Esophagus squamous epithelium (tissue), 5 donors: ENCODE data around the gene TEX19. TPM values are rescaled to one million over a fixed set of nuclear protein-coding genes. Genes with fewer than 3 reads are reported as not detected.

Experiments
- DNase-seq: peaks from one replicate; lab custom pipeline; 2025; lab: John Stamatoyannopoulos, UW
- H3K27ac ChIP-seq, 4 donors: fragments of 200-600 bp; sonication (generic); one replicate each; pipeline ENCODE4 v1.5.1; 2016 to 2019; ENCODE audit warnings: mild to moderate bottlenecking in 1 of 4
- H3K27me3 ChIP-seq, 4 donors: fragments of 200-600 bp; sonication (generic); 1 replicate in 3 of 4; 2 replicates in 1 of 4; pipeline versions ENCODE4 v1.5.1 to v1.6.0; 2017 to 2021; ENCODE audit warnings: antibody characterized with exemption in 1 of 4
- H3K36me3 ChIP-seq, 3 donors: fragments of 200-600 bp; sonication (generic); one replicate each; pipeline ENCODE4 v1.5.1; 2016 to 2019
- H3K4me1 ChIP-seq, 3 donors: fragments of 200-600 bp; sonication (generic); one replicate each; pipeline ENCODE4 v1.5.1; 2017 to 2019
- H3K4me3 ChIP-seq, 4 donors: fragments of 200-600 bp; sonication (generic); 1 replicate in 3 of 4; 2 replicates in 1 of 4; pipeline ENCODE4 v1.5.1; 2016 to 2019; ENCODE audit warnings: mild to moderate bottlenecking in 2 of 4, moderate library complexity in 1 of 4
- H3K9me3 ChIP-seq, 3 donors: fragments of 200-600 bp; sonication (generic); one replicate each; pipeline ENCODE4 v1.5.1; 2016 to 2019
- POLR2A ChIP-seq, 4 donors: fragments of 450-650 bp; IDR thresholded peaks; one replicate each; pipeline ENCODE4 v1.6.1; 2017; ENCODE audit warnings: antibody characterized with exemption in 4 of 4, mild to moderate bottlenecking in 4 of 4, moderate library complexity in 3 of 4
- WGBS, 2 donors: methylation state at CpG; one replicate each; pipeline ENCODE4 v1.1.5; 2018; 5-methylcytosine and 5-hydroxymethylcytosine counted together
- intact Hi-C: fragments of 100-400 bp; cut with DNase I; formaldehyde crosslinking; loops from one replicate; pipeline ENCODE4 v1.15.0; 2022
- total RNA-seq, 4 donors: library from RNA; depleted of rRNA; stranded (reverse); fragments of >200 nt; gene quantifications; one replicate each; pipeline ENCODE4 v1.1.0, GENCODE V29; 2016
- TF ChIP-seq, protein P1 (sequence below), 6 experiments: fragments of 450-650 bp in 4 of 6; fragments of 200-600 bp in 2 of 6; sonication (generic) in 2 of 6; IDR thresholded peaks; one replicate each; pipeline ENCODE4 v1.5.1; 2016 to 2019; ENCODE audit warnings: antibody characterized with exemption in 6 of 6, mild to moderate bottlenecking in 4 of 6, moderate library complexity in 4 of 6
- donor health status: DM: yes; HTN: yes; CAD: no.

TEX19 gene
- total RNA-seq, 4 donors from 2014 or later = not detected

- no peak for DNase-seq
- no peaks in the 10 kb centered on the region for H3K9me3 ChIP-seq
- intact Hi-C loops = loop anchor here (5.0 kb wide), 1 partner anchor 82 kb away; no protein-coding TSS in a partner anchor
- WGBS, 2 donors = 84 to 92% methylated on average over 33 to 34 of the region's 35 CpGs
- H3K36me3 ChIP-seq = no peaks in the 10 kb centered on the region
- peaks cover 5 to 79% (median 8%) of the 10 kb centered on the region in 4 donors for H3K27me3 ChIP-seq
- TF ChIP-seq POLR2A (IDR thresholded peaks at IDR 0.05) = no peak
- TF ChIP-seq, protein P1, sequence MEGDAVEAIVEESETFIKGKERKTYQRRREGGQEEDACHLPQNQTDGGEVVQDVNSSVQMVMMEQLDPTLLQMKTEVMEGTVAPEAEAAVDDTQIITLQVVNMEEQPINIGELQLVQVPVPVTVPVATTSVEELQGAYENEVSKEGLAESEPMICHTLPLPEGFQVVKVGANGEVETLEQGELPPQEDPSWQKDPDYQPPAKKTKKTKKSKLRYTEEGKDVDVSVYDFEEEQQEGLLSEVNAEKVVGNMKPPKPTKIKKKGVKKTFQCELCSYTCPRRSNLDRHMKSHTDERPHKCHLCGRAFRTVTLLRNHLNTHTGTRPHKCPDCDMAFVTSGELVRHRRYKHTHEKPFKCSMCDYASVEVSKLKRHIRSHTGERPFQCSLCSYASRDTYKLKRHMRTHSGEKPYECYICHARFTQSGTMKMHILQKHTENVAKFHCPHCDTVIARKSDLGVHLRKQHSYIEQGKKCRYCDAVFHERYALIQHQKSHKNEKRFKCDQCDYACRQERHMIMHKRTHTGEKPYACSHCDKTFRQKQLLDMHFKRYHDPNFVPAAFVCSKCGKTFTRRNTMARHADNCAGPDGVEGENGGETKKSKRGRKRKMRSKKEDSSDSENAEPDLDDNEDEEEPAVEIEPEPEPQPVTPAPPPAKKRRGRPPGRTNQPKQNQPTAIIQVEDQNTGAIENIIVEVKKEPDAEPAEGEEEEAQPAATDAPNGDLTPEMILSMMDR (IDR thresholded peaks at IDR 0.05) = no peak
- peaks cover 0 to 35% (median 15%) of the 10 kb centered on the region in 3 donors for H3K4me1 ChIP-seq
- no peak overlapping the region for H3K4me3 ChIP-seq
- H3K27ac ChIP-seq = no peak overlapping the region
Observed at GRCh38 chr17:82319619-82320062, 39.4 kb upstream of the TEX19 start.

DNA sequence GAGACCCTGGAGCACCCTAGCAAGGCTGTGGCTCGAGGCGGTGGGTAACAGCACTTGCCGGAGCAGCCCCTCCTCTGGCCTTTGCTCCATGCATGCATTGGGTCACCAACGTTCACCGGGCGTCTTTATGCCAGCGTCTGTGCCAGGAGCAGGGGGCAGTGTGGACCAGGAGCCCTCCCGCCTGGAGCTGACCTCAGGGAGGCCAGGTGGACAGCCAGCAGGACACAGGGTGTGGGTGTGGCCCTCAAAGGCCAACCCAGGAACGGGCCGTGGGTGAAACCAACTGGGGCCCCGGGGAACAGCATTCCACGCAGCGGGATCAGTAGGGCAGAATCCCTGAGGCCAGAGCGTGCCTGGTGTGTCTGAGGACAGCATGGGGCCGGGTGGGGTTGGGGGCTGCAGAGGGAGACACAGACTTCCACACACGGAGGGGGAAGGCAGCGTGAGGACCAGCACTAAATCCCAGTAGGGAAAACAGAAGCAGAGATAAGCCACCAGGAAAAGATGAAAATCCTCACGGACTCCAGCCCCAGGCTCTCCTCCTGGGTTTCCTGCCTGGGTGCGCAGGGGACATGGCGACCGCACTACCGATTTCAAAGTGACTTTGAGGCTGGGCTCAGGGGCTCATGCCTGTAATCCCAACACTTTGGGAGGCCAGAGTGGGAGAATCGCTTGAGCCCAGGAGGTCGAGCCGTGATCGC, 38.8 kb upstream of the TEX19 start:
- no peak for DNase-seq
- Histone ChIP-seq H3K4me3 (no peak overlapping the region), H3K36me3 (no peaks in the 10 kb centered on the region), H3K4me1 (peaks cover 0 to 35% (median 14%) of the 10 kb centered on the region in 3 donors), H3K9me3 (no peaks in the 10 kb centered on the region), H3K27ac (no peak overlapping the region), H3K27me3 (peaks cover 2 to 76% (median 4%) of the 10 kb centered on the region in 4 donors)
- intact Hi-C loops = loop anchor here (5.0 kb wide), 1 partner anchor 83 kb away; no protein-coding TSS in a partner anchor
- 61 to 67% methylated on average over 8 to 15 of the region's 26 CpGs for WGBS, 2 donors
- TF ChIP-seq POLR2A (IDR thresholded peaks at IDR 0.05) = no peak
- TF ChIP-seq, protein P1 (IDR thresholded peaks at IDR 0.05) = no peak

- no peak for DNase-seq
- Histone ChIP-seq H3K4me3 (peak overlapping the region in 2 of 4 donors; percentile 25 to 29), H3K9me3 (no peaks in the 10 kb centered on the region), H3K36me3 (no peaks in the 10 kb centered on the region), H3K27ac (no peak overlapping the region), H3K27me3 (peaks cover 0 to 76% (median 0%) of the 10 kb centered on the region in 4 donors), H3K4me1 (peaks cover 0 to 27% (median 6%) of the 10 kb centered on the region in 3 donors)
- intact Hi-C loops = loop anchor here (5.0 kb wide), 1 partner anchor 84 kb away; no protein-coding TSS in a partner anchor
- WGBS, 2 donors = 44 to 56% methylated on average over 20 to 31 of the region's 65 CpGs
- TF ChIP-seq, protein P1 (IDR thresholded peaks at IDR 0.05) = peak; percentile 89 to 98 (median 94)
- TF ChIP-seq POLR2A (IDR thresholded peaks at IDR 0.05) = no peak
Observed at GRCh38 chr17:82320956-82321927, 37.8 kb upstream of the TEX19 start.

DNA sequence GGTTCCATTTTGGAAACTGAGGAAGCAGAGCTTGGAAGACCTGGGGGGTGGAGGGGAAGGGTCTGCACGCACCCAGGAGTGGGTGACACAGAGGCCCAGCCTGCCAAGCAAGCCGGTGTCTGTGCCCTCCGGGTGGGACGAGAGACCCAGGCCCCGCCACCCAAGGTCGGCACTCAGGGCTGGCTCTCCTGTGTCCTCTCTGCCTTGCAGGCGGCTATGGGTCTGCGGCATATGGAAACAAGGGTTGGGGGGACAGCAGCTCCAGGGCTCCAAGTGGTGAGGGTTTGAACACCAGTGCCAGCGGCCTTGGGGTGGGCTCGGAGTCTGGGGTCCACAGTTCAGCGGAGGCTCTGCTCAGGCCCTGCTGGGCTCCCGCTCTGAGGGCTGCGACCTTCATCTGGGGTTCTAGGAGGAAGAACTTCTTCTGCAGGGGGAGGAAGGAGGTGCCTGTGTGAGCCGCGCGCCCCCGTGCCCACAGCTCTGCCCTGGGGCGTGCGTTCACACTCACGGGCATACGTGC, 37.0 kb upstream of the TEX19 start:
- Histone ChIP-seq H3K4me3 (peak overlapping the region in 1 of 4 donors; percentile 25), H3K4me1 (peaks cover 0 to 21% (median 6%) of the 10 kb centered on the region in 3 donors), H3K36me3 (no peaks in the 10 kb centered on the region), H3K27me3 (peaks cover 0 to 76% (median 0%) of the 10 kb centered on the region in 4 donors), H3K27ac (no peak overlapping the region), H3K9me3 (no peaks in the 10 kb centered on the region)
- no CpG with 5 or more reads among the region's 21 CpGs for WGBS, 2 donors
- intact Hi-C loops = loop anchor here (5.0 kb wide), 1 partner anchor 85 kb away; no protein-coding TSS in a partner anchor
- no peak for DNase-seq
- TF ChIP-seq, protein P1 (IDR thresholded peaks at IDR 0.05) = no peak
- TF ChIP-seq POLR2A (IDR thresholded peaks at IDR 0.05) = no peak
